GM19238 (cell line): ENCODE results near the gene TNFAIP3.

ENCODE experiments used
- DNase-seq: peaks from one replicate; pipeline ENCODE4 v3.0.0; 2011; ENCODE audit warnings: low spot score; ENCODE audit not compliant: insufficient read length

The TNFAIP3 gene

GRCh38 chr6:137901454-137901853 lies 34.4 kb downstream of the TNFAIP3 start:
- no peak for DNase-seq

- no peak for DNase-seq
Measured at GRCh38 chr6:137902699-137903098, 35.6 kb downstream of the TNFAIP3 start.

GRCh38 chr6:137903274-137903932 lies 36.3 kb downstream of the TNFAIP3 start:
- DNase-seq = no peak

- peak; percentile 32 for DNase-seq
Measured at GRCh38 chr6:137903933-137904821, 37.1 kb downstream of the TNFAIP3 start.

GRCh38 chr6:137904822-137905617 lies 38.0 kb downstream of the TNFAIP3 start:
- DNase-seq = no peak

- DNase-seq = no peak
Measured at GRCh38 chr6:137906020-137906472, 39.0 kb downstream of the TNFAIP3 start.

GRCh38 chr6:137907170-137907569 lies 40.1 kb downstream of the TNFAIP3 start:
- DNase-seq = no peak

GRCh38 chr6:137909533-137909932 lies 42.5 kb downstream of the TNFAIP3 start:
- DNase-seq = no peak

GRCh38 chr6:137910424-137910834 lies 43.4 kb downstream of the TNFAIP3 start:
- no peak for DNase-seq

- DNase-seq = no peak
Measured at GRCh38 chr6:137910843-137911456, 43.9 kb downstream of the TNFAIP3 start.

- no peak for DNase-seq
Measured at GRCh38 chr6:137911675-137912191, 44.7 kb downstream of the TNFAIP3 start.

GRCh38 chr6:137912813-137913212 lies 45.8 kb downstream of the TNFAIP3 start:
- no peak for DNase-seq

GRCh38 chr6:137913434-137913833 lies 46.4 kb downstream of the TNFAIP3 start:
- no peak for DNase-seq

- DNase-seq = no peak
Measured at GRCh38 chr6:137913996-137914529, 47.0 kb downstream of the TNFAIP3 start.

GRCh38 chr6:137914530-137915193 lies 47.6 kb downstream of the TNFAIP3 start:
- no peak for DNase-seq

GRCh38 chr6:137915790-137916189 lies 48.7 kb downstream of the TNFAIP3 start:
- DNase-seq = no peak

- DNase-seq = no peak
Measured at GRCh38 chr6:137917551-137918325, 50.7 kb downstream of the TNFAIP3 start.

- DNase-seq = no peak
Measured at GRCh38 chr6:137919502-137919823, 52.4 kb downstream of the TNFAIP3 start.

GRCh38 chr6:137919837-137920730 lies 53.0 kb downstream of the TNFAIP3 start:
- DNase-seq = no peak
